GM21390 (cell line): Measurements from ENCODE around the gene ABHD16A.

Experiments used
- ATAC-seq: cut with Tn5 transposase; IDR thresholded peaks from one replicate; pipeline ENCODE4 v1.9.1; 2021; ENCODE audit not compliant: unreplicated experiment

ABHD16A gene

GRCh38 chr6:31702819-31703716, at the start of gene ABHD16A:
TSS of gene ABHD16A (minus strand) at chr6:31703324. CDS start at chr6:31703281, 43 bp downstream.
- ATAC-seq = peak; percentile 83

GRCh38 chr6:31752739-31753319, 49.7 kb upstream of the ABHD16A start:
- ATAC-seq = no peak

DNA sequence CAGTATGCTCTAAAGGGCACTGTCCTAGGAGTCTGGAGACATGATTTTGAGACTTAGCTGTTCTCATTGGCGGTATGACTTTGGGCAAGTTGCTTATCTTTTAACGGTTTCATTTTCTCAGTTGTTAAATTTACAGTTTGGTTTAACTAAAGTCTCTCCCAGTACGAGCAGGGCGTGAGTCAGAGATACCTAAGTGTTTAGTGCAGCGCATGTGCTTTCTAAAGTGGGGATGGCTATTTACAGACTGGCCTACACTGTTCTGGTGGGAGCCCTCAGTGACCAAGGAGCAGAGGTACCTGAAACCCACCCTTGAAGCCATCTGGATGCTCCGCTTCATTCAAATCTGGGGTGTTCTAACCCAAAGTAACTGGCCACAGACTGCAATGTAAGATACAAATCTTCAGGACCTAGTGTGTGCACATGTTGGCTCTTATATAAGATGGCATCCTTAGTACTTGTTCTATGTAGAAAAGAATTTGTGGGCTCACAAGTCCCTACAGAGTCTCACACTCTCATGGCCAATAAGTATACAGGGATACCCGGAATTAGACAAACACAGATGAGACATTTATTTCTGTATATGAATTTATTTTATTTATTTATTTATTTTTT, 47.4 kb upstream of the ABHD16A start:
- ATAC-seq = no peak

DNA sequence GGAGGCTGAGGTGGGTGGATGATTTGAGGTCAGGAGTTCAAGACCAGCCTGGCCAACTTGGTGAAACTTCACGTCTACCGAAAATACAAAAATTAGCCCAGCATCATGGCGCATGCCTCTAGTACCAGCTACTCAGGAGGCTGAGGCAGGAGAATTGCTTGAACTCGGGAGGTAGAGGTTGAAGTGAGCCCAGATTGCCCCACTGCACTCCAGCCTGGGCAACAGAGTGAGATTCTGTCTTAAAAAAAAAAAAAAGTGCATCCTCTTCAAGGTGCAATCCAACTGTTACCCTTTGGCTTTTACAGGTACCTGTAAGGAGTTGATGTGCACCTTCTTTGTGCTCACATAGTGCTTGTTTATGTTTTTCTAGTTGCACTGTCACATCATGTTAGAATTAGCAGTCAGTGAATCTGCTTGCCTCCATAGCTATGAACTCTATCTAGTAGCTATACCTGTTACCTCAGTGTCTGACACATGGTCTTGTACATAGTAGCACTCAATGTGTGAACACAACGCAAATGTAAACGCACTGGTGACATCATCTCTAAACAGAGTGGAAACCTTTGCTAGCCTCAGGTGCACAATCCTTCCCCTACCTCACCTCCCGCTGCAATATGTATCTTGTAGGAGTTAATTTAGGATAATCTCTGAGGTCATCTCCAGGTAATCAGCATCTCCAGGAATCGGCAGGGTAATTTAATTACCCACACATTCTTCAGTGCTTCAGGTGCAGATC, 46.3 kb upstream of the ABHD16A start:
- ATAC-seq = no peak

DNA sequence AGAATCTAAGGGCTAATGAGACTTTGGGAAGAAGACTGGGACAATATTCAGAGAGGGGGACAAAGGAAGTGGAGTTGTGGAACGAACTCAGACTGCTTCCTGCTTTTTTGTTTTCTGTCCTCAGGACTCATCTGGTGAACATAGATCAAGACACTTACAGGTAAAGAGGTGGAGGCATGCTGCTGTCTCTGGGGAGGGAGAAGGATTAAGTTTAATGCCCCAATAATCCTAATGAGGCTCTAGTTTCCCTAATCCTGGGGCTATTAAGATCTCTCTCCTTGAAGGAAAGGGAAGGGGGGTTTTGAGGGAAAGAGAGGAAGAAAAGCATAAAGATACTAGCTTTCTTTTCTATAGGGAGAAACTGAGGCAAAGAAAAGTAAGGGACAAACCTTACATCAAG, 41.3 kb upstream of the ABHD16A start:
- no peak for ATAC-seq

- no peak for ATAC-seq
Observed at GRCh38 chr6:31742894-31743293, 39.8 kb upstream of the ABHD16A start.

GRCh38 chr6:31741815-31742214, 38.7 kb upstream of the ABHD16A start:
- no peak for ATAC-seq

DNA sequence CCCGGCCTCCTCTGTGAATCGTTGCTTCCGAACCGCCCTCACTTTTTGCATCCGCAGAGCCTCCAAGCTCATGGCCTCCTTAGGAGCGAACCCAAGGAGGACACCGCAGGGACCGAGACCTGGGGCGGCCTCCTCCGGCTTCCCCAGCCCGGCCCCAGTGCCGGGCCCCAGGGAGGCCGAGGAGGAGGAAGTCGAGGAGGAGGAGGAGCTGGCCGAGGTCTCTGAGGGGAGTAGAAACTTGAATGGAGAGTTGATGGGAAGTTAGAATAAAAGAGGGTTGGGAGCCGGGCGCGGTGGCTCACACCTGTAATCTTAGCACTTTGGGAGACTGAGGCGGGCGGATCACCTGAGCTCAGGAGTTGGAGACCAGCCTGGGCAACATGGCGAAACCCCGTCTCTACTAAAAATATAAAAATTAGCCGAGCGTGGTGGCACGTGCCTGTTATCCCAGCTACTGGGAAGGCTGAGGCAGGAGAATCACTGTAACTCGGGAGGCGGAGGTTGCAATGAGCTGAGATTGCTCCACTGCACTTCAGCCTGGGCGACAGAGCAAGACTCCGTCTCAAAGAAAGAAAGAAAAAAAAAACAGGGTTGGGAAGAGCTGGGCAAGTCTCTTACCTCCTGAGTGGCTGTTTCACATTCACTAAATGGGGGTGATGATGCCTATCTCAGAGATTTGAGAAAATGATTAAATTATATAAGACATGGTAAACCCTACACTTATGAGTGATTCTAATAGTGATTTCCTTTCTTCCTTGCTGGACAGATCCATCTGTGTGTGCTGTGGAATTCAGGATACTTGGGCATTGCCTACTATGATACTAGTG, 37.5 kb upstream of the ABHD16A start:
- ATAC-seq = no peak

DNA sequence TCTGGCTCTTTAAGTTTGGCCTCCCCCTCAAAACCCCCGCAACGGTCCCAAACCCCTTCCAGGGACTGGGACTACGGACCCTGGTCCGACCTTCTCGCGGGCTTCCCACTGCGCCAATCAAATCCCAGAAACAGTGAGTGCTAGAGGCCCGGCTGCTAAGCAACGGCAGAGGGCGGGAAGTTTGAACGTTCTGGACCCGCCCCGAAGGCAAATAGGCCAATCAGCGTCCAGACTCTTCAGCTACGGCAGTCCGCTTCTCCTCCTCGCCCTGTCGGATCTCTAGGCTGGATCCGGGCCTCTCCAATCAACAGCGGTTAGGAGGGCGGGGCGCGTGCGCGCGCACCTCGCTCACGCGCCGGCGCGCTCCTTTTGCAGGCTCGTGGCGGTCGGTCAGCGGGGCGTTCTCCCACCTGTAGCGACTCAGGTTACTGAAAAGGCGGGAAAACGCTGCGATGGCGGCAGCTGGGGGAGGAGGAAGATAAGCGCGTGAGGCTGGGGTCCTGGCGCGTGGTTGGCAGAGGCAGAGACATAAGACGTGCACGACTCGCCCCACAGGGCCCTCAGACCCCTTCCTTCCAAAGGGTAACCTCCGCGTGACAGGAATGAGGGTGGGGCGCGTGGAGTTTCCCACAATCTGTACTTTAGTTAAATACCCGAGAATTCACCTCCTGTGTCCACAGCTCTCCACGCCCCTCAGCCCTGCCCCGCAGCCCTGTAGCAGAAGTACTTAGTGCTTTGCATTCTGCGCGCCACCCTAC, 36.7 kb upstream of the ABHD16A start, which contains the start of gene MSH5:
MSH5 (plus strand) TSS at position 367 of the 758 bp plus-strand sequence. CDS start 462 bp downstream, outside the sequence.
- ATAC-seq = peak; percentile 69

DNA sequence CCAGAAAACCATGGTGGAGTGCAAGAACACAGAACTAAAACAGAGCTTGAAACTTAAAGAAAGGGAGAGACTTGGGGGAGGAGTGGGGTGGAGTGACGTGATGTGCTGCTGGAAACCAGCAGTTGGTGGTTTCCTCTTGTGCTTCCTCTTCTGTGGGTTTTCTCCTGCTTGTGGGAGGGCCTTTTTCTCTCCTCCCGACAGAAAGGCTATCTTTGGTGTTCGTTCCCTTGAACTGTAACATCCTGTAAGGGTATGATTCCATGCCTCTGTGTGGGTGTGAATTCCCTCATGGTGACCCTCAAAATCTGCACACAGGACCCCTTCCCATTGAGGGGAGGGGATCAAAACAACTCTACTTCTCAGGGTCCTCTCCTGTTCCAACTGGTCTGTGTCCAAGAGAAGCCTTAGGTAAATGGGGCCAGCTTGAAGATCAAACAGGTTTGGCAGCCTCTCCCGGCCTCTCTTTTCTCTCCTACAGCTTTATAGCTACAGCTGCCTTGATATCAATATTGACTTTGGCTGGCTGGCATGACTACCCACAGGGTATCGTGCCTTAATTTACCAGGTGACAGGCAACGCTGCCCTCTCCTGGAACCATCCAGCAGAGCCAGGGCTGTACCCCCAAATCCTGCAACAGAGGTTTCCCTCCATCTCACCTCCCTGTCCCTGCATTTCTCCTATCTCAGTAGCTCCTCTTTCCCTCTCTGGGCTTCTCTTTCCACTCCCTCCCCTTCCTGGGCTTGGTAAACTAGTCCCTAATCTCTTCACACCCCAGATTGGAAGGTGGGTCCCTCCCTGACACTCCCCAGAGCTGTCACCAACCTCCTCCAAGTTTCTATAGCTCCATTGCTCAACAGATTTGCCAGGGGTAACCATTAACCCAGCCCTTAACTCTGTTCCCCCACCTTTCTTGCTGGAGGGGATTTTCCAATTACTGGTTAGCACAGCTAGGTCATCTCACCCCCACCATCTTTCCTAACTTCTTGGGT, 35.2 kb upstream of the ABHD16A start:
- ATAC-seq = no peak

- ATAC-seq = no peak
Observed at GRCh38 chr6:31737315-31737990, 34.3 kb upstream of the ABHD16A start.

DNA sequence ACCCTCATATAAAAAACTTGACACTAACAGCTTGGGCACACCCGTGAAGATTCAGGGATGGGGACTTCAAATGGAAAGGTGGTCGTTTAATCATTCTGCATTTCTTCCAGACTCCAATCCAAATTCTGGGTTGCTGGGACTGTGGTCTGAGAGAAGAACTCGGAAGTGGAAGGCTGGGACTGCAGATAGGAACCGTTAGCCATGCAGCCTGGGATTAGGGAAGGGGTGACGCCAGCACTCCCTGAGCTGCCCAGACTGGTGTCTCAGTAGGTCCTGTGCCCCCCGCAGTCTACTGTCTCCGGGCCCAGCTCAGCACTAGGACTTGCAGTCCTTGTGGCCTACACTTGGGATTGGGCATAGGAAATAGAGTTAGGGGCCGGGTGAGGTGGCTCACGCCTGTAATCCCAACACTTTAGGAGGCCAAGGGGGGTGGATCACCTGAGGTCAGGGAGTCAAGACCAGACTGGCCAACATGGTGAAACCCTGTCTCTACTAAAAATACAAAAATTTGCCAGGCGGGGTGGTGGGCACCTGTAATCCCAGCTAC, 33.7 kb upstream of the ABHD16A start:
- no peak for ATAC-seq

GRCh38 chr6:31736021-31736767, 33.1 kb upstream of the ABHD16A start, which contains the start of gene CLIC1:
TSS of gene CLIC1 (minus strand) at chr6:31736530. CDS start at chr6:31736300, 230 bp downstream.
- ATAC-seq = no peak

- ATAC-seq = no peak
Observed at GRCh38 chr6:31734821-31735406, 31.8 kb upstream of the ABHD16A start.

DNA sequence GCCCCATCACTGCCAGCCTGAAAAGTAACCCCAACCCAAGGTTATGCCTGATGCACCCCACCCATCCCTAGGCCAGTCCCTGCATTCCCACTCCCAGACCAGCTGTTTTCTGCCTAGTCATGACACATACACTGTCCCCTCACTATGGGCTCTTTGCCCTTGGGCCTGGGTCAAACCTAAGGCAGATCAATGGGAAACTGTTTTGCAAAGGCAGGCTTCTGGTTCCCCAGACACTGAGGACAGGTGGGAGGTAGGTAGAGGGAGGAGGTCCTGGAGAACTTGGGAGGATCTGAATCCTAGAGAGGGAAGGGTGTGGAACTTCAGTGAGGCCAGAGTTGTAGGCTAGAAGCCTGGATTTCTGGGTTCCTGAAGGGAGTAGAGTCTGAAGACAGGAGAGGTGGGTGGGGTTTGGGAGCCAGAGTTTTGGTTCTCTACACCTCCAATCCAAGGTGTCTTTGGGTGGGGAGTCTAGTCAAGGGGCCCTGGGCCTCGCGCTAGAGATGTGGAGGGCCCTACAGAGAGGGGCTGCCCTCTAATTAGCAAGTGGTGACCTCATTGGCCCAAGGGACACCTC, 31.2 kb upstream of the ABHD16A start:
- no peak for ATAC-seq

DNA sequence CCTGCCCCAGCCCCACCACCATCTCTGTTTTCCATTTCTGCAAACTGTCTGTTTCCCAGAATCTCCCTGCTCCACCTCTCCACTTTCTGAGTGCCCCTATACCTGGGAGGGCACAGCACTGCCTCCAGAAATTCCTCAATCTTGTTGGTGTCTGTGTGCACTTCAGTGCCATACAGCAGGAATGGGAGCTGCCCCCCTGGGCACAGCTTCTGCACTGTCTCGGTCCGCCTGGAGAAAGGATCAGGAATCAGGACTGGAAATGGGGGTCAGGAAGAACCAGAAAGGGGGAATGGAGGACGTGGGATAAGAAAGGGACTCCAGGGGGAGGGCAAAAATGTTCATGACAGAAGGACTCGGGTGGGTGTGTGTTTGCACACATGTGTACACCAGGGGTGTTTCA, 30.6 kb upstream of the ABHD16A start:
- no peak for ATAC-seq
